ENCODE results near the gene TRNT1. TPM values are rescaled to one million over a fixed set of nuclear protein-coding genes. Genes with fewer than 3 reads are reported as not detected.

Gene TRNT1
- total RNA-seq, 1 experiment from 2014 or later: 21.4 TPM

- Histone ChIP-seq H3K9me3 (ENCODE audit: control insufficient read depth in 1 of 2, insufficient read depth in 1 of 2, low read depth in 1 of 2, low read length in 2 of 2) (no peaks in the 10 kb centered on the region), H3K36me3 (ENCODE audit: control insufficient read depth in 1 of 2, insufficient read depth in 2 of 2, low read length in 2 of 2) (no peaks in the 10 kb centered on the region), H3K4me2 (ENCODE audit: low read length) (no peak overlapping the region), H3K9me2 (ENCODE audit: insufficient read depth) (no peaks in the 10 kb centered on the region), H3K27me3 (ENCODE audit: insufficient read depth, low read length) (peaks cover 4% of the 10 kb centered on the region; the same call in 1 of the 2 replicates), H2AFZ (ENCODE audit: low read depth, low read length, poor library complexity, severe bottlenecking) (no peak overlapping the region), H3K9ac (ENCODE audit: low read length) (no peak overlapping the region), H3K4me3 (replicated peaks in 1 of 2; ENCODE audit: low read depth in 1 of 2, low read length in 2 of 2) (no peak overlapping the region), H3K27ac (ENCODE audit: low read depth, low read length) (no peak overlapping the region), H3K79me2 (ENCODE audit: insufficient read depth, low read length) (no peaks in the 10 kb centered on the region), H3K4me1 (ENCODE audit: control insufficient read depth in 1 of 2, insufficient read depth in 2 of 2, low read length in 2 of 2) (peaks cover 0 to 2% of the 10 kb centered on the region in 2 experiments; a peak in 1 of 4 replicates), H4K20me1 (ENCODE audit: insufficient read depth) (no peaks in the 10 kb centered on the region)
- TF ChIP-seq, protein P1, sequence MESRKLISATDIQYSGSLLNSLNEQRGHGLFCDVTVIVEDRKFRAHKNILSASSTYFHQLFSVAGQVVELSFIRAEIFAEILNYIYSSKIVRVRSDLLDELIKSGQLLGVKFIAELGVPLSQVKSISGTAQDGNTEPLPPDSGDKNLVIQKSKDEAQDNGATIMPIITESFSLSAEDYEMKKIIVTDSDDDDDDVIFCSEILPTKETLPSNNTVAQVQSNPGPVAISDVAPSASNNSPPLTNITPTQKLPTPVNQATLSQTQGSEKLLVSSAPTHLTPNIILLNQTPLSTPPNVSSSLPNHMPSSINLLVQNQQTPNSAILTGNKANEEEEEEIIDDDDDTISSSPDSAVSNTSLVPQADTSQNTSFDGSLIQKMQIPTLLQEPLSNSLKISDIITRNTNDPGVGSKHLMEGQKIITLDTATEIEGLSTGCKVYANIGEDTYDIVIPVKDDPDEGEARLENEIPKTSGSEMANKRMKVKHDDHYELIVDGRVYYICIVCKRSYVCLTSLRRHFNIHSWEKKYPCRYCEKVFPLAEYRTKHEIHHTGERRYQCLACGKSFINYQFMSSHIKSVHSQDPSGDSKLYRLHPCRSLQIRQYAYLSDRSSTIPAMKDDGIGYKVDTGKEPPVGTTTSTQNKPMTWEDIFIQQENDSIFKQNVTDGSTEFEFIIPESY (IDR thresholded peaks at IDR 0.05; ENCODE audit: extremely low read depth, insufficient replicate concordance, low read length): no peak
- no peak for TF ChIP-seq EGR1 (IDR thresholded peaks at IDR 0.05; ENCODE audit: low read depth)
- TF ChIP-seq ZFX (IDR thresholded peaks at IDR 0.05): no peak
- TF ChIP-seq REST (IDR thresholded peaks at IDR 0.05; ENCODE audit: low read depth): no peak
- no peak for TF ChIP-seq ZNF274 (IDR thresholded peaks at IDR 0.05; ENCODE audit: low read depth, low read length)
- TF ChIP-seq, protein P2, sequence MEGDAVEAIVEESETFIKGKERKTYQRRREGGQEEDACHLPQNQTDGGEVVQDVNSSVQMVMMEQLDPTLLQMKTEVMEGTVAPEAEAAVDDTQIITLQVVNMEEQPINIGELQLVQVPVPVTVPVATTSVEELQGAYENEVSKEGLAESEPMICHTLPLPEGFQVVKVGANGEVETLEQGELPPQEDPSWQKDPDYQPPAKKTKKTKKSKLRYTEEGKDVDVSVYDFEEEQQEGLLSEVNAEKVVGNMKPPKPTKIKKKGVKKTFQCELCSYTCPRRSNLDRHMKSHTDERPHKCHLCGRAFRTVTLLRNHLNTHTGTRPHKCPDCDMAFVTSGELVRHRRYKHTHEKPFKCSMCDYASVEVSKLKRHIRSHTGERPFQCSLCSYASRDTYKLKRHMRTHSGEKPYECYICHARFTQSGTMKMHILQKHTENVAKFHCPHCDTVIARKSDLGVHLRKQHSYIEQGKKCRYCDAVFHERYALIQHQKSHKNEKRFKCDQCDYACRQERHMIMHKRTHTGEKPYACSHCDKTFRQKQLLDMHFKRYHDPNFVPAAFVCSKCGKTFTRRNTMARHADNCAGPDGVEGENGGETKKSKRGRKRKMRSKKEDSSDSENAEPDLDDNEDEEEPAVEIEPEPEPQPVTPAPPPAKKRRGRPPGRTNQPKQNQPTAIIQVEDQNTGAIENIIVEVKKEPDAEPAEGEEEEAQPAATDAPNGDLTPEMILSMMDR (IDR thresholded peaks at IDR 0.05 in 2 of 3, conservative IDR thresholded peaks at IDR 0.05 in 1 of 3; ENCODE audit: borderline replicate concordance in 1 of 3, insufficient read depth in 1 of 3, low read depth in 2 of 3, low read length in 2 of 3): no peak
- TF ChIP-seq RAD21 (IDR thresholded peaks at IDR 0.05; ENCODE audit: low read depth): no peak
- TF ChIP-seq YY1 (IDR thresholded peaks at IDR 0.05; ENCODE audit: extremely low read depth, insufficient replicate concordance, low read depth, low read length): no peak
- no peak for TF ChIP-seq SP1 (IDR thresholded peaks at IDR 0.05; ENCODE audit: low read depth)
- TF ChIP-seq CEBPB (IDR thresholded peaks at IDR 0.05; ENCODE audit: low read depth): no peak
- ChIA-PET POLR2A (no interaction called here), CTCF (no interaction called here), RAD21 (ENCODE audit: low non-redundant PET in 1 of 2, low total read pairs in 2 of 2, uncharacterized antibody in 2 of 2, unreplicated experiment in 2 of 2) (no interaction called here)
- BruUV-seq (replicated peaks): no TSS peak
- DNase-seq (ENCODE audit: low read depth, low spot score) (no peak), ATAC-seq (no peak)
- intact Hi-C loops (cut with micrococcal nuclease): no loop called here
Observed at GRCh38 chr3:3184876-3185275, 58.1 kb downstream of the TRNT1 start.
